Measurements from ENCODE around the gene EXOC6. TPM values are rescaled to one million over a fixed set of nuclear protein-coding genes. Genes with fewer than 3 reads are reported as not detected.

EXOC6 gene
- total RNA-seq, 3 donors from 2014 or later (not counting 1 experiment from before 2014, with no cell fraction given), result 12.1 to 18.2 (median 16.1) TPM

DNA sequence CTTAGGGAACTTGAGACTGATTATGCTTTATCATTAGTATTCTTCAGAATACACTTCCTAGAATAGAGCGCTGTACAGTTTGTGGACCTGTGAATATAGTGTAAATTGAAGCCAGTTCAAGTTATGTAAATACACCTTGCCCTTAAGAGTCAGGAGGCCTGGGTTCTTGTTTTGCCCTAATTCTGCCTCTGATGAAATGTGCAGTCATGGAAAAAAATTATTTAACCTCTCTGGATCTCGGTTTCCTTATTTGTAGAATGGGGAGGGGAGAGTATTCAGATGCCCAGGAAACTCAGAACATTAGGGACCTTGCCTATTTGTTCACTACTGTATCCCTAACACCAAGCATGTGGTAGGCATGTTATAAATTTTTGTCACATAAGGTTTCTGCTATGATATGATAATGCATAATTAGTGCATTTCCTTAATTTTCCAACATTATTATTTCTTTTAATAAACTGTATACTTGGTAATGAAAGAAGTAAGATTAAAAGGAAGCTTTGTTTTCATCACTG is 1.3 kb downstream of the EXOC6 start:
- no peaks in the 10 kb centered on the region for H3K36me3 ChIP-seq (ENCODE audit: control insufficient read depth, insufficient read depth, low read length)
- Mint-ChIP-seq H3K9me3 (no peaks in the 10 kb centered on the region), H3K4me3 (peak overlapping the region; percentile 91), H3K4me1 (peaks cover 23 to 27% of the 10 kb centered on the region in 2 donors), H3K27ac (peak overlapping the region; percentile 80 to 89), H3K36me3 (no peaks in the 10 kb centered on the region), H3K27me3 (ENCODE audit: low read depth in 2 of 2) (no peaks in the 10 kb centered on the region)
- intact Hi-C loops (cut with micrococcal nuclease), result loop anchor here (2.0 to 10.0 kb wide), 3 partner anchors 257 to 1515 kb away; partner anchors contain the start of genes CEP55, KIF11 and NOC3L
- ATAC-seq (no peak), DNase-seq (no peak)
- peak overlapping the region; percentile 76 for H3K4me3 ChIP-seq (ENCODE audit: low read length)
- peaks cover 14% of the 10 kb centered on the region for H3K4me1 ChIP-seq (ENCODE audit: control insufficient read depth, insufficient read depth, low read length)
- TF ChIP-seq, protein P1, sequence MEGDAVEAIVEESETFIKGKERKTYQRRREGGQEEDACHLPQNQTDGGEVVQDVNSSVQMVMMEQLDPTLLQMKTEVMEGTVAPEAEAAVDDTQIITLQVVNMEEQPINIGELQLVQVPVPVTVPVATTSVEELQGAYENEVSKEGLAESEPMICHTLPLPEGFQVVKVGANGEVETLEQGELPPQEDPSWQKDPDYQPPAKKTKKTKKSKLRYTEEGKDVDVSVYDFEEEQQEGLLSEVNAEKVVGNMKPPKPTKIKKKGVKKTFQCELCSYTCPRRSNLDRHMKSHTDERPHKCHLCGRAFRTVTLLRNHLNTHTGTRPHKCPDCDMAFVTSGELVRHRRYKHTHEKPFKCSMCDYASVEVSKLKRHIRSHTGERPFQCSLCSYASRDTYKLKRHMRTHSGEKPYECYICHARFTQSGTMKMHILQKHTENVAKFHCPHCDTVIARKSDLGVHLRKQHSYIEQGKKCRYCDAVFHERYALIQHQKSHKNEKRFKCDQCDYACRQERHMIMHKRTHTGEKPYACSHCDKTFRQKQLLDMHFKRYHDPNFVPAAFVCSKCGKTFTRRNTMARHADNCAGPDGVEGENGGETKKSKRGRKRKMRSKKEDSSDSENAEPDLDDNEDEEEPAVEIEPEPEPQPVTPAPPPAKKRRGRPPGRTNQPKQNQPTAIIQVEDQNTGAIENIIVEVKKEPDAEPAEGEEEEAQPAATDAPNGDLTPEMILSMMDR (IDR thresholded peaks at IDR 0.05), result no peak
- WGBS (ENCODE audit: insufficient coverage), result no CpG with 5 or more reads among the region's 2 CpGs
- no peaks in the 10 kb centered on the region for H3K9me3 ChIP-seq (ENCODE audit: control insufficient read depth, insufficient read depth, low read length)
- H3K27me3 ChIP-seq (ENCODE audit: control insufficient read depth, insufficient read depth, low read length), result no peaks in the 10 kb centered on the region
- H3K27ac ChIP-seq (ENCODE audit: low read length), result no peak overlapping the region

DNA sequence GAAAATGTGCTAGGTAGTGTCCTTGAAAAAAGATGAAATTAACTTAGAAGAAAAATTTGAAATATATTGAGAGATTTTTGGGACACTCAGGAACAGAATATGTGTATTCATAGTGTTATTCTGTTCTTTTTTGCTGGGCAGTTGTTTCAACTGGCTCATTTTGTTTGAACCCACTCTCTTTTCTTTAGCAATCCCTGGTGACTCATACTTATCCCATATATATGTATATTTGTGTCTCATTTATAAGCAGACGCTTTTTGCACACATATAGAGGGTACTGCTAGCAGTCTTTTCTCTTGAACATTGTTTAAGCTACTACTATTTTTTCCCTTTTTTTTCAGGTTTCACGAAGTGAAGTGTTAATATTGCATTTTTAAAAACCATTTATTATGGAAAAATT is 1.9 kb downstream of the EXOC6 start:
- no peak for ATAC-seq
- no peak overlapping the region for H3K4me3 ChIP-seq (ENCODE audit: low read length)

DNA sequence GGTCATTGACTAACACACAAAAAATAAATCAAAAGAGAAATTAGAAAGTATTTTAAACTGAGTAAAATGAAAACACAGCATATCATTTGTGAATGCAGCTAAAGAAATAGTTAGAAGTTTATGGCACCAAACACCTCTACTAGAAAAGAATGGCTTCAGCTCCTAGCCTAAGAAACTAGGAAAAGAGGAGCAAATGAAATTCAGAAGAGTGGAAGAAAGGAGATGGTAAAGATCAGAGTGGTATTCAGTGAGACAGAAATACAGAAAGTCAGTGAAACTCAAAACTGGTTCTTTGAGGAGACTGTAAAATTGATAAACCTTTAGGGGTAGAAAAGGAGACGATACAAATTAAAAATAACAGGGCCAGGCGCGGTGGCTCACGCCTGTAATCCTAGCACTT is 2.7 kb downstream of the EXOC6 start:
- Histone ChIP-seq H3K27me3 (ENCODE audit: control insufficient read depth, insufficient read depth, low read length) (no peaks in the 10 kb centered on the region), H3K4me1 (ENCODE audit: control insufficient read depth, insufficient read depth, low read length) (peaks cover 14% of the 10 kb centered on the region), H3K4me3 (ENCODE audit: low read length) (no peak overlapping the region), H3K36me3 (ENCODE audit: control insufficient read depth, insufficient read depth, low read length) (no peaks in the 10 kb centered on the region), H3K9me3 (ENCODE audit: control insufficient read depth, insufficient read depth, low read length) (no peaks in the 10 kb centered on the region), H3K27ac (ENCODE audit: low read length) (no peak overlapping the region)
- intact Hi-C loops (cut with micrococcal nuclease), result no loop called here
- DNase-seq (no peak), ATAC-seq (no peak)
- Mint-ChIP-seq H3K4me1 (peaks cover 23 to 28% of the 10 kb centered on the region in 2 donors), H3K4me3 (no peak overlapping the region), H3K9me3 (no peaks in the 10 kb centered on the region), H3K27ac (no peak overlapping the region), H3K27me3 (ENCODE audit: low read depth in 2 of 2) (no peaks in the 10 kb centered on the region), H3K36me3 (no peaks in the 10 kb centered on the region)
- WGBS (ENCODE audit: insufficient coverage), result no CpG with 5 or more reads among the region's 4 CpGs
- TF ChIP-seq, protein P1 (IDR thresholded peaks at IDR 0.05), result no peak

More for the DNA sequence above, 1.9 kb downstream of the EXOC6 start:
- no peaks in the 10 kb centered on the region for H3K27me3 ChIP-seq (ENCODE audit: control insufficient read depth, insufficient read depth, low read length)
- Mint-ChIP-seq H3K27ac (peak overlapping the region in 1 of 2 donors; percentile 80), H3K27me3 (ENCODE audit: low read depth in 2 of 2) (no peaks in the 10 kb centered on the region), H3K4me1 (peaks cover 23 to 30% of the 10 kb centered on the region in 2 donors), H3K9me3 (no peaks in the 10 kb centered on the region), H3K4me3 (peak overlapping the region; percentile 91), H3K36me3 (no peaks in the 10 kb centered on the region)
- no peaks in the 10 kb centered on the region for H3K36me3 ChIP-seq (ENCODE audit: control insufficient read depth, insufficient read depth, low read length)
- H3K27ac ChIP-seq (ENCODE audit: low read length), result no peak overlapping the region
- peaks cover 14% of the 10 kb centered on the region for H3K4me1 ChIP-seq (ENCODE audit: control insufficient read depth, insufficient read depth, low read length)
- no peaks in the 10 kb centered on the region for H3K9me3 ChIP-seq (ENCODE audit: control insufficient read depth, insufficient read depth, low read length)
- DNase-seq, result no peak
- WGBS (ENCODE audit: insufficient coverage), result no CpG with 5 or more reads among the region's 2 CpGs
- TF ChIP-seq, protein P1 (IDR thresholded peaks at IDR 0.05), result no peak
- intact Hi-C loops (cut with micrococcal nuclease), result no loop called here

DNA sequence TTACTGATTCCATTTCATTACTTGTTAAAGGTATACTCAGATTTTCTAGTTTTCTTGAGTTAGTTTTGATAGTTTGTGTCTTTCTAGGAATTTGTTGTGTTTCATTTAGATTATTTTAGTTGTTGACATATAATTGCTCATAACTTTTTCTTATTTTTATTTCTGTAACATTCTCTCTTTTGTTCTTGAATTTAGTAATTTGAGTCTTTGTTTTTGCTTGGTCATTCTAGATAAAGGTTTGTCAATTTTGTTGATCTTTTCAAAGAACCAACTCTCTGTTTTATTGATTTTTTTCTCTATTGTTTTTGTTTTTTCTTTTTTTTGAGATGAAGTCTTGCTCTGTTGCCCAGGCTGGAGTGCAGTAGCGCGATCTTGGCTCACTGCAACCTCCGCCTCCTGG is 7.2 kb downstream of the EXOC6 start:
- no peaks in the 10 kb centered on the region for H3K27me3 Mint-ChIP-seq (ENCODE audit: low read depth in 2 of 2)
- WGBS (ENCODE audit: insufficient coverage), result 100% methylated on average over 3 of the region's 3 CpGs
- no peak for DNase-seq
- H3K27ac Mint-ChIP-seq, result no peak overlapping the region
- no peak overlapping the region for H3K4me3 Mint-ChIP-seq
- H3K27me3 ChIP-seq (ENCODE audit: control insufficient read depth, insufficient read depth, low read length), result no peaks in the 10 kb centered on the region
- peaks cover 25% of the 10 kb centered on the region for H3K36me3 Mint-ChIP-seq
- no peak overlapping the region for H3K4me3 ChIP-seq (ENCODE audit: low read length)
- ATAC-seq, result no peak
- peaks cover 10 to 16% of the 10 kb centered on the region in 2 donors for H3K4me1 Mint-ChIP-seq
- intact Hi-C loops (cut with micrococcal nuclease), result no loop called here
- H3K4me1 ChIP-seq (ENCODE audit: control insufficient read depth, insufficient read depth, low read length), result no peaks in the 10 kb centered on the region
- peaks cover 7 to 16% of the 10 kb centered on the region in 2 donors for H3K9me3 Mint-ChIP-seq
- TF ChIP-seq, protein P1 (IDR thresholded peaks at IDR 0.05), result no peak
- peaks cover 15% of the 10 kb centered on the region for H3K9me3 ChIP-seq (ENCODE audit: control insufficient read depth, insufficient read depth, low read length)
- no peak overlapping the region for H3K27ac ChIP-seq (ENCODE audit: low read length)
- no peaks in the 10 kb centered on the region for H3K36me3 ChIP-seq (ENCODE audit: control insufficient read depth, insufficient read depth, low read length)
